ENCODE data around the gene OPCML.

GRCh38 chr11:132997396-132997795 is 534.9 kb downstream of the OPCML start:
- TF ChIP-seq, protein P1, sequence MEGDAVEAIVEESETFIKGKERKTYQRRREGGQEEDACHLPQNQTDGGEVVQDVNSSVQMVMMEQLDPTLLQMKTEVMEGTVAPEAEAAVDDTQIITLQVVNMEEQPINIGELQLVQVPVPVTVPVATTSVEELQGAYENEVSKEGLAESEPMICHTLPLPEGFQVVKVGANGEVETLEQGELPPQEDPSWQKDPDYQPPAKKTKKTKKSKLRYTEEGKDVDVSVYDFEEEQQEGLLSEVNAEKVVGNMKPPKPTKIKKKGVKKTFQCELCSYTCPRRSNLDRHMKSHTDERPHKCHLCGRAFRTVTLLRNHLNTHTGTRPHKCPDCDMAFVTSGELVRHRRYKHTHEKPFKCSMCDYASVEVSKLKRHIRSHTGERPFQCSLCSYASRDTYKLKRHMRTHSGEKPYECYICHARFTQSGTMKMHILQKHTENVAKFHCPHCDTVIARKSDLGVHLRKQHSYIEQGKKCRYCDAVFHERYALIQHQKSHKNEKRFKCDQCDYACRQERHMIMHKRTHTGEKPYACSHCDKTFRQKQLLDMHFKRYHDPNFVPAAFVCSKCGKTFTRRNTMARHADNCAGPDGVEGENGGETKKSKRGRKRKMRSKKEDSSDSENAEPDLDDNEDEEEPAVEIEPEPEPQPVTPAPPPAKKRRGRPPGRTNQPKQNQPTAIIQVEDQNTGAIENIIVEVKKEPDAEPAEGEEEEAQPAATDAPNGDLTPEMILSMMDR (IDR thresholded peaks at IDR 0.05), result no peak
- no peak for TF ChIP-seq POLR2A (IDR thresholded peaks at IDR 0.05)

Data from suprapubic skin (tissue), 3 donors.